ENCODE results near the gene DSCAML1.
A peak's percentile ranks its signal among the peaks of the same experiment; 100 is the strongest.

DSCAML1 gene

DNA sequence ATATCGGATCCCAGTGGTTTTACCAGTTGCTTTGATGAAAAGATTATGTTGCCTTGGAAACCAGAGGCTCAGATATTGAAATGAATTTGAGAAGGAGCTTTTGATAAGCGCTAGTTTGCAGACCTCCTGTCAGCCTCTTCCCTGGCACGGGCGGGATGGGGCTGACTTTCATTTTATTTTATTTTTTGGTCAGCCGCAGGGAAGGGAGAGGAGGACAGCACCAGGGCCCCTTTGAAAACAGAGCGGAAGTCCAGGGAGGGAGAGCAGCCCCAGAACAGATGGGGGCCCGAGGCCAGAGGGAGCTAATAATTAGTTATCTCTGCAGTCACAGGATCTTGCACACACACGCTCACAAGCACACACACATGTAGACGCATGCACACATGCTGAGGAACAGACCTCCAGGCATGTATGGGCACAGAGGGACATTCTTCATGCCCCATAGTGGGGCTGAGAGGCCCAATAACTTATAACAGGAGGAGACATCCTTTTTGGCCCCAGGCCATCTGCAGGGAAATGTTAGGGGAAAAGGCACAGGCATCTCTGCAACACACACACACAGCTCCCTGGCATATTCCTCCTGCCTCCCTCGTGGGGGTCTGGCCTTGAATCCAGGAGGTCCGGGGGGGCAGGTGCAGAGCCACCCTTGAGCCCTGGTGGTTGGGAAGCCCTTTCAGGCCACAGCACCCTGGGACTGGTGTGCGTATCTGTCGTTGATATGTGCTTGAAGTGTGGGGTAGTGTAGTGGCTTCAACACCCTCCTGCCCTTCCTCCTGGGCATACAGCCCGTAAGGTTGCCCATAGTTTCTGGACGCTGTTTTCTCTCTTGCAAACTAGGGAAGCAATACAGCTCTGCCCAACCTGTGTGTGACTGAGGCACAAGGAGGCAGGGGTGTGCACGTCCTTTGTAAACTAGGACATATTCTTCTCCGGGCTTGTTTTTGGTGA, 352.0 kb downstream of the DSCAML1 start:
- DNase-seq (ENCODE audit: low read depth), result no peak
- H3K4me3 ChIP-seq (replicated peaks; ENCODE audit: low read depth, low read length), result no peak overlapping the region
- TF ChIP-seq, protein P1, sequence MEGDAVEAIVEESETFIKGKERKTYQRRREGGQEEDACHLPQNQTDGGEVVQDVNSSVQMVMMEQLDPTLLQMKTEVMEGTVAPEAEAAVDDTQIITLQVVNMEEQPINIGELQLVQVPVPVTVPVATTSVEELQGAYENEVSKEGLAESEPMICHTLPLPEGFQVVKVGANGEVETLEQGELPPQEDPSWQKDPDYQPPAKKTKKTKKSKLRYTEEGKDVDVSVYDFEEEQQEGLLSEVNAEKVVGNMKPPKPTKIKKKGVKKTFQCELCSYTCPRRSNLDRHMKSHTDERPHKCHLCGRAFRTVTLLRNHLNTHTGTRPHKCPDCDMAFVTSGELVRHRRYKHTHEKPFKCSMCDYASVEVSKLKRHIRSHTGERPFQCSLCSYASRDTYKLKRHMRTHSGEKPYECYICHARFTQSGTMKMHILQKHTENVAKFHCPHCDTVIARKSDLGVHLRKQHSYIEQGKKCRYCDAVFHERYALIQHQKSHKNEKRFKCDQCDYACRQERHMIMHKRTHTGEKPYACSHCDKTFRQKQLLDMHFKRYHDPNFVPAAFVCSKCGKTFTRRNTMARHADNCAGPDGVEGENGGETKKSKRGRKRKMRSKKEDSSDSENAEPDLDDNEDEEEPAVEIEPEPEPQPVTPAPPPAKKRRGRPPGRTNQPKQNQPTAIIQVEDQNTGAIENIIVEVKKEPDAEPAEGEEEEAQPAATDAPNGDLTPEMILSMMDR (IDR thresholded peaks at IDR 0.05; ENCODE audit: low read length, missing control alignments), result no peak

DNA sequence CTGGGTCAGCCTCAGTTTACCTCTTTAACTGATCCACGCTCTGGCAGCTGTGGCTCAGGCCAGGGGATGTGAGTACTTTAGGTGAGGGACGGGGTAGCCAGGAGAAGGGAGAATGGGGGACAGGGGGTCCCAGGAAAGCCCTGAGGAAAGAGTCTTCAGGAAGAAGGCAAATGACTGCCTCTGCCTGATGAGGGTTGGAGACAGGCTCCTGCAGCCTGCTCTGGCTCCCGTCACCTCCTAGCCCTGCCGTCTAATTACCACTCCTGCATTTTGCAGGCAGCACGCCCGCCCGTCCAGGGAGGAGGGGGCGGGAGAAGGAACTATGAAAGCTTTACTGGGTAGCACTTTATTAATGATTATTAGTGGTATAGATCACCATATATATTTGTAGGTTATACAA, 352.8 kb downstream of the DSCAML1 start:
- TF ChIP-seq, protein P1 (IDR thresholded peaks at IDR 0.05; ENCODE audit: low read length, missing control alignments), result no peak
- DNase-seq (ENCODE audit: low read depth), result no peak
- H3K4me3 ChIP-seq (replicated peaks; ENCODE audit: low read depth, low read length), result no peak overlapping the region

DNA sequence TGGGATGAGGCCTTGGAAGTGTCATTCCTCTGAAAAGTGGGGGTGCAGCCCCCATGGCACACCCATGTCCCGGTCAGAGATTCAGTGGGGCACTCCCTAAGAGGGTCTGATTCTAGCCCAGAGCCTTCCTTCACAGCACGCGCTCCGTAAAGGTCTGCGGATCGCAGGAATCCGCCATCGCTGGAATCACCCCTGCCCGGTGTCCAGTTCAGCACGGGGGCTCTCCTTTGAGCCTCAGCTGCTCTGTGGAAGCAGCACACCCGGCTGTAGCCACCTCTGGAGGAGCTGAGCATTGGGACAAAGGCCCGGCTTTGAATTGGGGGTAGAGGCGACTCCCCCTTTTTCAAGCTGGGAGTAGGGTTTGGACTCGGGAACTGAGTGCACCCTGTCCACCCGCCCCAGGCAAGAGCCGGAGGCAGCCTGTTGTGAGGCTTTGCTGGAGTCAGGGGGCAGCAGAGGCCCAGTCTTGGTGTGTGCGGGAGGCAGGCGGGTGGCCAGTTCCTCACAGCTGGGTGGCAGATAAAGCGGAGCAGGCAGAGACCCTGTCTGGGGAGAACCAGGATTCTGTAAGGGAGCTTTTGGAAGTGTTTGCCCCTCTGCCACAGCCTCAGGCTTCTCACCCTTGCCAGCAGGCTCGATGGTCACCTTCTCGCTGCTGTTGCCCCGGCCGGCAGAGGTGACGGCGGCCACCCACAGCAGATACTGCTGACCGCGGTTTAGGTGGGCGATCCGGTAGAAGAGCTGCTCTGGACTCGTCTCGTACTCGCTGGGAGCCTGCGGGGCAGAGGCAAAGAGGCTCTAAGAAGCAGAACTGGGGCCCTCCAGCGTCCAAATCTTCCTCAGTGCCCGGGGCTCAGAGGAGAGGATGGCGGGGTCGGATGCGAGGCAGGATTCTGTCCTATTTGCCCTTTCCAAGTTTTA, 353.5 kb downstream of the DSCAML1 start:
- H3K4me3 ChIP-seq (replicated peaks; ENCODE audit: low read depth, low read length), result no peak overlapping the region
- TF ChIP-seq, protein P1 (IDR thresholded peaks at IDR 0.05; ENCODE audit: low read length, missing control alignments), result peak; percentile 54
- peak; percentile 42 for DNase-seq (ENCODE audit: low read depth)

DNA sequence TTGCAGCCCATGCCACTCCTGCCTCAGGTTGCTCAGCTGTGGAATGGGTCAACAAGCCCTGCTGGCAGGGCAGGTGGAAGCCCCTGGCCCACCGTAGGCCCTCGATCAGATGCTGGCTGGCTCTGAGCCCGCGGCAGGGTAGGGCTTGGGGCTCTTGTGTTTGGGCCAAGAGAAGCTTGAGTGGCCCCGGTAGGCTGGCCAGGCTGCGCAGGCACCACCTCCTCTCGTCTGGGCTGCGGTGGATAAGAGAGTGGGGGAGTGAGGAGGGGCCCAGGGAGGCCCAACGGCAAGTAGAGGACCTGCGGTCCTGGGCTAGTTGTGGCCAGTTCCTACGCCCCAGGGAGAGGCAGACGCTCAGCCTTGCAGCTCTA, 354.2 kb downstream of the DSCAML1 start:
- DNase-seq (ENCODE audit: low read depth), result no peak
- TF ChIP-seq, protein P1 (IDR thresholded peaks at IDR 0.05; ENCODE audit: low read length, missing control alignments), result no peak
- no peak overlapping the region for H3K4me3 ChIP-seq (replicated peaks; ENCODE audit: low read depth, low read length)

DNA sequence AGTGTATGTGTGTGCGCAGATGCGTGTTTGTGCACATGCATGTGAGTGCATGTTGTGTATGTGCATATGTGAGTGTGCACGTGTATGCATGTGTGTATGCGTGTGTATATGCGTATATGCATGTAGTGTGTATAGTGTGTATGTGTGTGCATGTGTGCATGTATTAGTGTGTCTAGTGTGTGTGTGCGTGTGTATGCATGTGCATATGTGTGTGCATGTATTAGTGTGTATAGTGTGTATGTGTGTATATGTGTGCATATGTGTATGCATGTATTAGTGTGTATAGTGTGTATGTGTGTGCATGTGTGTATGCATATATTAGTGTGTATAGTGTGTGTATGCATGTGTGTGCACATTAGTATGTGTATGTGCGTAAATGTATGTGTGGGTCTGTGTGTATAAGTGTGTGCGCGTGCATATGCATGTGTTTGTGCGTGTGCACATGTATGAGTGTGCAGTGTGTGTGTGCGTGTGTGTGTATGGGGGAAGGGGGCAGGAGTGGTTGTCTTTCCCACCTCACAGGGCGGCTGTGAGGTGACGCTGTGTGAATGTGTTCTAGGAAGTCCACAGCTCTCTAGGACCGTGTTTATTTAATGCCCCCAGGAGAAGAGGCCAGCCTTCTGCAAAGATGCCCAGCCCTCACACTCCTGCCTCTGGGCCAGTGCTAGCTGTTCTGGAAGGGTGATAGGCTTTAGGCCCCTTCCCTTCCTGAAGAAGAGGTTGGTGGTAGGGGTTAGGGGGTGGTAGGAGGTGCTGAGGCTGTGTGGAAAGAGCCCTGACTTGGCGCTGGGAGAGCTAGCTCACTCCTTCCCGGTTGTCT, 354.8 kb downstream of the DSCAML1 start:
- TF ChIP-seq, protein P1 (IDR thresholded peaks at IDR 0.05; ENCODE audit: low read length, missing control alignments), result no peak
- DNase-seq (ENCODE audit: low read depth), result no peak
- no peak overlapping the region for H3K4me3 ChIP-seq (replicated peaks; ENCODE audit: low read depth, low read length)
